Muscle layer of duodenum (tissue), 2 donors: Measurements from ENCODE around the gene SMARCA4.
A peak's percentile ranks its signal among the peaks of the same experiment; 100 is the strongest.

ENCODE experiments used
- H3K27ac ChIP-seq: one replicate; pipeline ENCODE4 v1.7.0; 2013; ENCODE audit warnings: mild to moderate bottlenecking, low read length
- H3K27me3 ChIP-seq: one replicate; pipeline ENCODE4 v1.7.0; 2013; ENCODE audit warnings: low read depth, mild to moderate bottlenecking, control low read depth, low read length
- H3K36me3 ChIP-seq, 2 donors: one replicate each; pipeline ENCODE4 v1.7.0; 2013; ENCODE audit warnings: low read length in 2 of 2, control low read depth in 1 of 2, mild to moderate bottlenecking in 1 of 2; ENCODE audit not compliant: insufficient read depth in 2 of 2, control insufficient read depth in 1 of 2
- H3K4me1 ChIP-seq, 2 donors: one replicate each; pipeline ENCODE4 v1.7.0; 2013; ENCODE audit warnings: low read length in 2 of 2, mild to moderate bottlenecking in 2 of 2, control low read depth in 1 of 2, moderate library complexity in 1 of 2; ENCODE audit not compliant: insufficient read depth in 2 of 2, control insufficient read depth in 1 of 2
- H3K4me3 ChIP-seq, 2 donors: one replicate each; pipeline ENCODE4 v1.7.0; 2013; ENCODE audit warnings: low read length in 2 of 2, low read depth in 1 of 2, mild to moderate bottlenecking in 1 of 2
- H3K9me3 ChIP-seq, 2 donors: one replicate each; pipeline ENCODE4 v1.7.0; 2013; ENCODE audit warnings: low read length in 2 of 2, control low read depth in 1 of 2, mild to moderate bottlenecking in 1 of 2; ENCODE audit not compliant: control insufficient read depth in 1 of 2
- donor health status: healthy.

The SMARCA4 gene

DNA sequence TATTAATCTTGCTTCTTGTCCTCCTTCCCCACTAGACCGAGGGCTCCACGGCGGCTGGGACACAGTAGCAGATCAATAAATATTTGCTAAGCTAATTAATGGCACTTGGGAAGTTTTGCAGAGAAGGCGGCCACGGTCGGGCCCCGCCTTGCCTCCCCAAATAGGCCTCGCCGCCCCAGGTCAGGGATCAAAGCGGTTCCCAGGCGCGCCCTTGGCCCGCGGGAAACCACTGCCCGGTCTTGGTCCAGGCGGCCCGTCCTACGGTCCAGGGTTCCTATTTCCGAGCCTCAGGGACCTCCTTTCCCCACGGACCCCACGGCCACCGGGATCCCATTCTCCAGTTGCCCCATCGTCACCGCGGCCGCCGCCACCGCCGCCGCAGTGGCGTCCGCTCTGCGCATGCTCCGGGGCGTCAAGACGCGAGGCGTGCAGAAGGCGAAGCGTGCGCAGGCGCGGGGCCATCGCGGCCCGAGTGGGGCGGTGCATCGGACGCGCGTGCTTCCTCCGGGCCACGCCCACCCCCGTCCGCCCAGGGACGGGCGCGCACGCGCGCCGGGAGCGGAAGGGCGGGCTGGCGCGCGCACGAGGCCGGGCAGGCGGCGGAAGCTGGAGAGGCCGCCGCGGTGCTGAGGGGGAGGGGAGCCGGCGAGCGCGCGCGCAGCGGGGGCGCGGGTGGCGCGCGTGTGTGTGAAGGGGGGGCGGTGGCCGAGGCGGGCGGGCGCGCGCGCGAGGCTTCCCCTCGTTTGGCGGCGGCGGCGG is at the start of gene SMARCA4:
Gene SMARCA4, plus strand, starts transcription at position 717 of the 759 bp plus-strand sequence. CDS start 23,122 bp downstream, outside the sequence.
- H3K4me1 ChIP-seq: peaks cover 4 to 17% of the 10 kb centered on the region in 2 donors
- no peaks in the 10 kb centered on the region for H3K27me3 ChIP-seq
- H3K36me3 ChIP-seq: no peaks in the 10 kb centered on the region
- H3K9me3 ChIP-seq: no peaks in the 10 kb centered on the region
- H3K4me3 ChIP-seq: peak within 1 kb of the TSS; percentile 91 to 97
- peak within 1 kb of the TSS; percentile 69 for H3K27ac ChIP-seq

DNA sequence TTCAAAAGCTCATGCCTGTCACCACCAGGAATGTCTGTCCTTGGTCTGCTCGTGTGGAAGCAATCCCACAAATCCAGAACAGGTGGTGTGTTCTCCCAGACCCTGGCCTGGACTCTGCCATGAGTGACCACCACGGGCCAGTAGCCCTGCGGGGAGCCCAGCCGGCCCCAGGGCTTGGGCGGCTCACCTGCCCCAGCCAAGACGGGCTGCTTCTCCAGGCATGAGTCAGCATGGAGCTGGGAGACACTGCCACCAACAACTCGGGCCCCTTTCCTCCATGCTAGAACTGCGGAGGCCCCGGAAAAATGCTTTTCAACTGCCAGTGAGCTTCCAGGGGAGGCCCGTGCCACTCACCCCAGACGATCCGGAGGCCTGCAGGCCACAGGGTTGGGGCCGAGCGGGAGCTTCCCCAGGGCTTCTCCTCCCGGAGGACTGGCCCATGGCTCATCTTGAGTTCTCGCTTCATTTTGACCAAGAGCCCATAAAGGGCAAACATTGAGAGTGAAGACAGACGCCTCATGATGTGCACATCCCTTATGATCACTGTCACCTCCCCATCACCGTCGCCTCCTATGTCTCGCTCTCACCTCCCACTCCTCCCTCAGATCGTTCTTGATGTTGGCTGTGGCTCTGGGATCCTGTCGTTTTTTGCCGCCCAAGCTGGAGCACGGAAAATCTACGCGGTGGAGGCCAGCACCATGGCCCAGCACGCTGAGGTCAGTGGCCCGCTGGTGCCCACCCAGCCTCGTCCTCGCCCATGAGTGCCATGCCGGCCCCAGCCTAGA is 49.1 kb upstream of the SMARCA4 start:
- H3K36me3 ChIP-seq: peaks cover 25 to 73% of the 10 kb centered on the region in 2 donors
- no peaks in the 10 kb centered on the region for H3K4me1 ChIP-seq
- no peaks in the 10 kb centered on the region for H3K27me3 ChIP-seq
- H3K4me3 ChIP-seq: no peak overlapping the region
- H3K27ac ChIP-seq: no peak overlapping the region
- H3K9me3 ChIP-seq: no peaks in the 10 kb centered on the region

DNA sequence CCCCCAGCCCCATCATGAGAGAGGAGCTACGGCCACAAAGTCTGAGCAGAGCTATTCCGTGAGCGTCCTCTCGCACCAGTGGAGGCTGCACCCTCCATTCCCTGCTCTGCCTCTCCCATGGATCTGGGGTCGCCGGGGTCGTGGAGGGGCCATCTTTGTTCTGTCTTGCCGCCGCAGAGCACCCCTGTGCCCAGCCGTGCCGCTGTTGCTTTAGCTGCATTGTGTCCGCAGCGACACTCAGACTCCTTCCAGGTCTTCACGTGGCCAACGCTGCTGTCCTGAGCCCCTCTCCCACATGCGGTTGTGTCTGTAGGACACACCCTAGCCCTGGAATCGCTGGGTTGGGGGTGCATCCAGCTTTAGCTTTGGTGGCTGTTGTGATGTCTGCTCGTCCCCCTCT is 48.2 kb upstream of the SMARCA4 start:
- Histone ChIP-seq H3K27me3 (no peaks in the 10 kb centered on the region), H3K4me3 (no peak overlapping the region), H3K4me1 (no peaks in the 10 kb centered on the region), H3K27ac (no peak overlapping the region), H3K9me3 (no peaks in the 10 kb centered on the region), H3K36me3 (peaks cover 23 to 73% of the 10 kb centered on the region in 2 donors)

DNA sequence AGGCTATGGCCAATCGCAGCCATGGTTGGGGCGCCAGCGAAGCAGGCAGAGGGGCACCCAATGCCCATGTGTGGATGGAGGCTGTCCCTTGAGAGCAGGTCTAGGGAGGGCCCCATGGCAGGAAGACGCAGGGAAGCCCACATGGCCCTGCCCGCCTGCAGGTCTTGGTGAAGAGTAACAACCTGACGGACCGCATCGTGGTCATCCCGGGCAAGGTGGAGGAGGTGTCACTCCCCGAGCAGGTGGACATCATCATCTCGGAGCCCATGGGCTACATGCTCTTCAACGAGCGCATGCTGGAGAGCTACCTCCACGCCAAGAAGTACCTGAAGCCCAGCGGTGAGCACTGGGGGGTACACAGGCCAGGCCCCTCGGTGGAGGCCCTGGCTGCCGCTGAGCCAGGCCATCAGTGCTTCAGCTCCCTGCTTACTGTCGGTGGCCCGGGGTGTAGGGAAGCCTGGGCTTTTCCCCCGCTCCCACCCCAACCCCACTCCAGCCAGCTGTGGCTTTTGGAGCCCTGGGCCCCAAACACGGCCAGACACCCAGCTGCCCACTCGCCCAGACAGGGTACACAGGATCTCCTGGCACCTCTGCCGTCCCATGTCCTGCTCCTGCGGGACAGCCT is 47.0 kb upstream of the SMARCA4 start:
- Histone ChIP-seq H3K9me3 (no peaks in the 10 kb centered on the region), H3K4me1 (no peaks in the 10 kb centered on the region), H3K4me3 (no peak overlapping the region), H3K27me3 (no peaks in the 10 kb centered on the region), H3K36me3 (peaks cover 15 to 69% of the 10 kb centered on the region in 2 donors), H3K27ac (no peak overlapping the region)

DNA sequence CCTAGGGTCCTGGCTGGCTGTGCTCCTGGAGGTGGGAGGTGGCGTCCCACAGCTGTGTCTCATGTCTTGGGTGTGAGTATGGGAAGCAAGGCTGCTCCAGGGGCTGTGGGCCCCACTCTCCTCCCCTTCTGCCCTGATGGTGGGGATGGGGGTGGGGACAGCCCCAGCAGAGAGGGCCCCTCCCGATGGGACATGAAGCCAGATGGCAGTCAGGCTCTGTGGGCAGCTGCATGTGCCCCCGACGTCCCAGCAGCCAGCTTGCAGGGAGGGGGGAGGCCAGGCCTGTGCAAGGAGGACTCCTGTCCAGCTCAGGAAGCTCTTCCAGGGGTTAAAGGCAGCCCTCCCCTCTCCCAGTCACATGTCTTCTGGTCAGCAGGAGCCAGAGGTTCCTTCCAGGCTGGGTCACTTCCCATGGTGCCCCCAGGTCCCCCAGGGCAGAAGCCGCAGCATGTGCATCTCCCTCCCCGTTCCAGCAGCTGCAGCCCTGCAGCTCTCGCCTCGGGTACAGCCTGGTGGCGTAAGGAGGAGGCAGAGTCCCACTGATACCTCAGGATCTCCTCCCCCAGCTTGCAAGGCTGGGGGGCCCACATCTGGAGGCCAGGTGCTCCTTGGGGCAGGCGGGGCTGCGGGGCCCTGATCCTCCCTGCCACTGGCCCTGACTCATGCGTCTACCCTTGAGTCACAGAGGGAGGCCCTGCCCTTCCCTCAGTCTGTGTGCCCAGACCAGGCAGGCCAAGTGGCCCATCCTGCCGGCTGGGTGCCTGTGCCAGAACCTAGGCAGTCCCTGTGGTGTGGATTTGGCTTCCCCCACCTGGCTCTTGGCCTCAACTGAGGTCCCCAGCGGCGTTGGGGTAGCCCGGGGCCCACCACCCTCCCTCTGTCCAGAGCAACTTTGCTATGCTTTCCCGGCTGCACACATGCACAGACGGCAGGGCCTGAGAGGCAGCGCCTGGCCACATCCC is 45.4 kb upstream of the SMARCA4 start:
- no peaks in the 10 kb centered on the region for H3K9me3 ChIP-seq
- H3K4me3 ChIP-seq: no peak overlapping the region
- no peaks in the 10 kb centered on the region for H3K4me1 ChIP-seq
- no peak overlapping the region for H3K27ac ChIP-seq
- H3K27me3 ChIP-seq: no peaks in the 10 kb centered on the region
- H3K36me3 ChIP-seq: peaks cover 25 to 76% of the 10 kb centered on the region in 2 donors

DNA sequence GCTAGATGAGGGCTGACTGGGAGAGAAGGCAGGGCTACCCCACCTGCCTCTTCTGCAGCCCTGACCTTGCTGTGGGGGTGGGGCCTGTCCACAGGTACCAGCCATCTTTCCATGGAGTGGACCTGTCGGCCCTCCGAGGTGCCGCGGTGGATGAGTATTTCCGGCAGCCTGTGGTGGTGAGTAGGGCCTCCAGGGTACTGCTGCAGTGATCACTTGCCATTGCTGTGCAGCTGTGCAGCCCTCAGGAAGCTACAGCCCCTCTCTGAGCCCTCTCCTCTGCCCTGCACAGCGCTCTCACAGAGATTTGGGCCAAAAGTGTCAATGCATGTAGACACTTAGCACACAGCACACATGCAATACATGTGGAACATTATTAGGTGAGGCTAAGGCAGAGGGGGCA is 44.2 kb upstream of the SMARCA4 start:
- Histone ChIP-seq H3K36me3 (peaks cover 25 to 80% of the 10 kb centered on the region in 2 donors), H3K9me3 (no peaks in the 10 kb centered on the region), H3K4me1 (no peaks in the 10 kb centered on the region), H3K27ac (no peak overlapping the region), H3K27me3 (no peaks in the 10 kb centered on the region), H3K4me3 (no peak overlapping the region)

DNA sequence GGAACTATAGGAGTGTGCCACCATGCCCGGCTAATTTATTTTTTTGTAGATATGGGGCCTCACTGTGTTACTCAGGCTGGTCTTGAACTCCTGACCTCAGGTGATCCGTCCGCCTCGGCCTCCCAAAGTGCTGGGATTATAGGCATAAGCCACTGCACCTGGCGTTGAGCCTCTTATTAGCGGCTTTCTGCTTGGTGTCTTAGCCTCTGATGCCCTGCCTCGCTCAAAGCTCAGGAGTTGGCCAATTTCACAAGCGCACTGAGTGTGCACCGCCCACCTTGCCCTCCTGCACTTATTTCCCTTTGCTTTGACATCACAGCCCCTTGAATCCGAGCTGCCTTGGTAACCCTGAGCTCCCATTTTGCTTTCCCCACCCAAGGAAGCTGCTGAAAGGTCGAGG is 42.5 kb upstream of the SMARCA4 start:
- H3K27me3 ChIP-seq: no peaks in the 10 kb centered on the region
- H3K27ac ChIP-seq: no peak overlapping the region
- no peaks in the 10 kb centered on the region for H3K9me3 ChIP-seq
- no peak overlapping the region for H3K4me3 ChIP-seq
- no peaks in the 10 kb centered on the region for H3K4me1 ChIP-seq
- peaks cover 25 to 82% of the 10 kb centered on the region in 2 donors for H3K36me3 ChIP-seq

DNA sequence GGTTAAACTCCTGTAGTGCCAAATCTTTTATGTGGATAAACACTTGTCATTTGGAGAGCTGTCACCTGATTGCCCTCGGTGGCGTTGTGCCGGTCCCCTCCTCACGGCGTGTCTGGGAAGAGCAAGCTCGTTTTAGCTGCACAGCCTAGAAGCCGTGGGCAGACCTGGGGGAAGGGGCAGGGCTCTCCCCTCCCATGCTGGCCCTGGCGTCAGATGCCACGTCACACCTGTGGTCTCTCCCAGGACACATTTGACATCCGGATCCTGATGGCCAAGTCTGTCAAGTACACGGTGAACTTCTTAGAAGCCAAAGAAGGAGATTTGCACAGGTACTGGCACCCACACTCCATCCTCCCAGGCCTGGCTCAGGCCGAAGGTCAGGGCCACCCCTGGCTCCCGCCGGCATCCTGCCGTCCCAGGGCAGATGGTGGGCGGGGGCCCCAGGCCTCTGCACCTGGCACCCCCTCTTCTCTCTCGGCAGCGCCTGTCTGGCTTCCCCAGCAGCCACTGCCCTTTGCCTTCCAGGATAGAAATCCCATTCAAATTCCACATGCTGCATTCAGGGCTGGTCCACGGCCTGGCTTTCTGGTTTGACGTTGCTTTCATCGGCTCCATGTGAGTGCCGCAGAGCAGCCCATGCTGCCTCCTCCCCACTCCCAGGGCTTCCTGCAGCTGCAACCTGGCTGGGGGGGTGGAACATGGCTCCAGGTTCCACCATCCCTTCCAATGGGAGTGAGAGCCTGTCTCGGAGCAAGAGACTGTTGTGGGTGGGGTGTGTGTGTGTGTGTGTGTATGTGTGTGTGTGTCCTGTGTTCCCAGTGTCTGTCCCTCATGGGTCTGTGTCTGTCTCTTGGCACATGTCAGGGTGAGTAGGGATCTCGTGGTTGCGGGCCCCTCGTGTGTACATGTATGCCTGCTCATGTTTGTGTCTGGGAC is 41.2 kb upstream of the SMARCA4 start:
- Histone ChIP-seq H3K4me3 (no peak overlapping the region), H3K27me3 (no peaks in the 10 kb centered on the region), H3K27ac (no peak overlapping the region), H3K4me1 (no peaks in the 10 kb centered on the region), H3K9me3 (no peaks in the 10 kb centered on the region), H3K36me3 (peaks cover 25 to 82% of the 10 kb centered on the region in 2 donors)

DNA sequence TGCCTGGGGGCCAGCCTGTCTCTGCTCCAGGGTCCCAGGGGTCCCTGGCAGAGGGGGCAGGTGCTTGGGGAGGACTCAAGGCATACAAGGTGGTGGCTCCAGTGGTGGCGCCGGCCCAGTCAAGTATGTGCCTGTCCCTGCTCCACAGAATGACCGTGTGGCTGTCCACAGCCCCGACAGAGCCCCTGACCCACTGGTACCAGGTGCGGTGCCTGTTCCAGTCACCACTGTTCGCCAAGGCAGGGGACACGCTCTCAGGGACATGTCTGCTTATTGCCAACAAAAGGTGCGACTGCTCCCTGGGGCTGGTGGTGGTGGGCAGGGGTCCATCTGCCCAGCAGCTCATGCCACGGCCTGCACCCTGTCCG is 40.6 kb upstream of the SMARCA4 start:
- H3K9me3 ChIP-seq: no peaks in the 10 kb centered on the region
- no peaks in the 10 kb centered on the region for H3K27me3 ChIP-seq
- H3K36me3 ChIP-seq: peaks cover 25 to 76% of the 10 kb centered on the region in 2 donors
- H3K27ac ChIP-seq: no peak overlapping the region
- no peak overlapping the region for H3K4me3 ChIP-seq
- no peaks in the 10 kb centered on the region for H3K4me1 ChIP-seq

DNA sequence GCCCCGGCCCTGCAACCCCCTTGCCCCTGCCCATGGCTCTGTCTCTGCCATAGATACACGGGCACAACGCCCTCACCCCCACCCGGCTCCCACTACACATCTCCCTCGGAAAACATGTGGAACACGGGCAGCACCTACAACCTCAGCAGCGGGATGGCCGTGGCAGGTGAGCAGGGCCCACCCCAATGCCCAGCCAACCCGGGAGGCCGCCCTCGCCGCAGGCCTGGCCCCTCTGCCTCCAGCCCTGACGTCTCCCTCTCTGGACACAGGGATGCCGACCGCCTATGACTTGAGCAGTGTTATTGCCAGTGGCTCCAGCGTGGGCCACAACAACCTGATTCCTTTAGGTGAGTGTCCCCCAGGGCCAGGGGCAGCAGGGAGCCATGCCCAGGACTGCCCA is 40.0 kb upstream of the SMARCA4 start:
- Histone ChIP-seq H3K4me1 (no peaks in the 10 kb centered on the region), H3K27me3 (no peaks in the 10 kb centered on the region), H3K36me3 (peaks cover 25 to 71% of the 10 kb centered on the region in 2 donors), H3K9me3 (no peaks in the 10 kb centered on the region), H3K4me3 (no peak overlapping the region), H3K27ac (no peak overlapping the region)
